Mesothelial cell of epicardium (in vitro differentiated cells): ENCODE data around the gene ADCK1. TPM values are rescaled to one million over a fixed set of nuclear protein-coding genes. Genes with fewer than 3 reads are reported as not detected.

Experiments
- DNase-seq, 2 experiments: peaks; one replicate each; pipeline ENCODE4 v3.0.0; 2021; ENCODE audit warnings: low spot score in 2 of 2; ENCODE audit not compliant: unreplicated experiment in 2 of 2
- H3K27ac Mint-ChIP-seq: 2 replicates; pipeline ENCODE4 v1.8.0; 2021; ENCODE audit warnings: mixed read lengths
- H3K27me3 Mint-ChIP-seq: 2 replicates; pipeline ENCODE4 v1.8.0; 2021; ENCODE audit warnings: low read depth, mixed read lengths
- H3K36me3 Mint-ChIP-seq: 2 replicates; pipeline ENCODE4 v1.8.0; 2021; ENCODE audit warnings: mixed read lengths
- H3K4me1 Mint-ChIP-seq: 2 replicates; pipeline ENCODE4 v1.8.0; 2021; ENCODE audit warnings: mixed read lengths
- H3K4me3 Mint-ChIP-seq: 2 replicates; pipeline ENCODE4 v1.8.0; 2021; ENCODE audit warnings: mild to moderate bottlenecking, moderate library complexity, mixed read lengths
- H3K9me3 Mint-ChIP-seq: 2 replicates; pipeline ENCODE4 v1.8.0; 2021; ENCODE audit warnings: mixed read lengths
- total RNA-seq: library from RNA; stranded (reverse); gene quantifications from 3 replicates; pipeline ENCODE4 v1.2.1, GENCODE V29; 2021
- TF ChIP-seq, protein P1 (sequence below): fragments of 200-600 bp; sonication (generic); IDR thresholded peaks from one replicate; pipeline ENCODE4 v1.5.0; 2021; ENCODE audit warnings: antibody characterized with exemption; ENCODE audit not compliant: unreplicated experiment

Gene ADCK1
- total RNA-seq, 1 donor from 2014 or later = 13.3 TPM

DNA sequence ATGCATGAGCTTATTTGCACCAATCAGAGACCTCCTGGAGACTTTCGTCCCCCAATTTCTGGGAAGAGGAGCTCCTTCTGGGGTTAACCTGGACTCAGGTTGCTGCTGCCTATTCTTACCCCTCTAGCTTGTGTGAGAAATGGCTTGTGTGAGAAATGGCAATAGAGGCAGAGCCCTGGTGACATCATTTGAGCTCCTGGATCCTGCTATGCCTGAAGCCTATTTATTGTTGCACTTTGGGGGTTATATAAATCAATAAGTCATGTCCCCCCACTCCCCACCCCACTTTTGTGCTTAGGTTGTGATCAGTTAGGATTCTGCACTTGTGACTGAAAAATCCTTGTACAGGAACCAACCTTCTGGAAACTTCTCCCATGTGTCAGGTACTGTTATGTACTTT lies 167.2 kb downstream of the ADCK1 start:
- Mint-ChIP-seq H3K36me3 (no peaks in the 10 kb centered on the region), H3K9me3 (no peaks in the 10 kb centered on the region), H3K4me3 (no peak overlapping the region), H3K27me3 (peaks cover 44% of the 10 kb centered on the region), H3K27ac (no peak overlapping the region), H3K4me1 (peaks cover 3% of the 10 kb centered on the region)
- DNase-seq = no peak
- TF ChIP-seq, protein P1, sequence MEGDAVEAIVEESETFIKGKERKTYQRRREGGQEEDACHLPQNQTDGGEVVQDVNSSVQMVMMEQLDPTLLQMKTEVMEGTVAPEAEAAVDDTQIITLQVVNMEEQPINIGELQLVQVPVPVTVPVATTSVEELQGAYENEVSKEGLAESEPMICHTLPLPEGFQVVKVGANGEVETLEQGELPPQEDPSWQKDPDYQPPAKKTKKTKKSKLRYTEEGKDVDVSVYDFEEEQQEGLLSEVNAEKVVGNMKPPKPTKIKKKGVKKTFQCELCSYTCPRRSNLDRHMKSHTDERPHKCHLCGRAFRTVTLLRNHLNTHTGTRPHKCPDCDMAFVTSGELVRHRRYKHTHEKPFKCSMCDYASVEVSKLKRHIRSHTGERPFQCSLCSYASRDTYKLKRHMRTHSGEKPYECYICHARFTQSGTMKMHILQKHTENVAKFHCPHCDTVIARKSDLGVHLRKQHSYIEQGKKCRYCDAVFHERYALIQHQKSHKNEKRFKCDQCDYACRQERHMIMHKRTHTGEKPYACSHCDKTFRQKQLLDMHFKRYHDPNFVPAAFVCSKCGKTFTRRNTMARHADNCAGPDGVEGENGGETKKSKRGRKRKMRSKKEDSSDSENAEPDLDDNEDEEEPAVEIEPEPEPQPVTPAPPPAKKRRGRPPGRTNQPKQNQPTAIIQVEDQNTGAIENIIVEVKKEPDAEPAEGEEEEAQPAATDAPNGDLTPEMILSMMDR = no peak

DNA sequence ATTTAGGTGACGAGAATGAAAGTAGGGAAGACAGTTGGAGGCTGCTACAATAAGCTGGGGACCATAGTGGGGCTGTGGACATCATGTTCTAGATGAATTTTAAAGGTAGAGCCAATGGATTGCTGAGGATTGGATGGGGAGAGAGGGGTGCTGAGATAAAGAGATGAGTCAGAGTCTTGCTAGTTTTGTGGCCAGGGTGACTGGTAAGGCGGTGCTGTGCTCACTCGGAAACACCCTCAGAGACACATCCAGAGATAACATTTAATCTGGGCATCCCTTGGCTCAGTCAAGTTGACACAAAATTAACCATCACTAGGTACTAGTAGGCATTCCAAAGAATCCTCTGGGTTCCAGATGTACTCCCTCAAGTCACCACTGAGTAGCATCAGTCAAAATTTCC lies 170.7 kb downstream of the ADCK1 start:
- no peak overlapping the region for H3K4me3 Mint-ChIP-seq
- H3K27me3 Mint-ChIP-seq = peaks cover 34% of the 10 kb centered on the region
- H3K9me3 Mint-ChIP-seq = no peaks in the 10 kb centered on the region
- H3K36me3 Mint-ChIP-seq = no peaks in the 10 kb centered on the region
- H3K4me1 Mint-ChIP-seq = peaks cover 2% of the 10 kb centered on the region
- DNase-seq = no peak
- no peak overlapping the region for H3K27ac Mint-ChIP-seq
- TF ChIP-seq, protein P1 = no peak

DNA sequence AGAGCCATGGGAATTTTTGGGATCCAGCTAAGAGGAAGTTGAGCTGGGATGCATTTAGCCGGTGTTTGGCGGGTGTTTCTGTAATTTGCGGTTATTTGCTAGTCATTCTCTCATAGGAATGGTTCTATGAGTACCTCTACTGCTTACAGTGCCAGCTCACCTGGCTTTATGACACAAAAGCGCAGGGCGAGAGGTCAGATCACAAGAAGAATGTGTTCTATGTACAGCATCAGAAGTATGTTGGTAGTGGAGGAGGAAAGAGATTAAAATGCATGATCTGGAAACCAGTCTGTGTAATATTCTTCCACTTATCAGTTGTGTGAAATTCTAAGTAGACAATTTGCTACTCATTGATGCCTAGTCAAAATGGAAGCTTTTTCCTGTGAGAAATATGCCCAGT lies 173.3 kb downstream of the ADCK1 start:
- TF ChIP-seq, protein P1 = no peak
- Mint-ChIP-seq H3K9me3 (no peaks in the 10 kb centered on the region), H3K27ac (no peak overlapping the region), H3K36me3 (no peaks in the 10 kb centered on the region), H3K27me3 (peaks cover 30% of the 10 kb centered on the region), H3K4me3 (no peak overlapping the region), H3K4me1 (no peaks in the 10 kb centered on the region)
- DNase-seq = no peak

DNA sequence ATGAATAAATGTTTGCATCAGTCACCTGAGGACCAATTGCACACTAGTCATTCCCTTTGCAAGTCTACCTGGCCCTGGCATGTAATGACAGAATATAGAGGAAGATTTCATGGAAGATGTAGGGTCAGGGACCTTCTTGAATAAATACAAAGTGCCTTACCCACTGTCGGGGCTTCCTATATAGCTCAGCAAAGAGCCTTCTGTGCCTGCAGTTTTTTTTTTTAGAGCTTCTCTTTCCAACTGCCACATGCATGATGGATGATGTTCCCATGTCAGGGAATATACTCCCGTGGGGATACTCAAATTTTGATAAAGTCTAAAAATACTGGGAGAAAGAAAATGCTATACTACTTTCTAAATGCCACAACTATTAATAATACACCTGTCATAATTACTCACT lies 176.7 kb downstream of the ADCK1 start:
- Mint-ChIP-seq H3K36me3 (no peaks in the 10 kb centered on the region), H3K27me3 (peaks cover 46% of the 10 kb centered on the region), H3K27ac (no peak overlapping the region), H3K4me3 (no peak overlapping the region), H3K4me1 (peaks cover 14% of the 10 kb centered on the region), H3K9me3 (no peaks in the 10 kb centered on the region)
- TF ChIP-seq, protein P1 = no peak
- DNase-seq = no peak

DNA sequence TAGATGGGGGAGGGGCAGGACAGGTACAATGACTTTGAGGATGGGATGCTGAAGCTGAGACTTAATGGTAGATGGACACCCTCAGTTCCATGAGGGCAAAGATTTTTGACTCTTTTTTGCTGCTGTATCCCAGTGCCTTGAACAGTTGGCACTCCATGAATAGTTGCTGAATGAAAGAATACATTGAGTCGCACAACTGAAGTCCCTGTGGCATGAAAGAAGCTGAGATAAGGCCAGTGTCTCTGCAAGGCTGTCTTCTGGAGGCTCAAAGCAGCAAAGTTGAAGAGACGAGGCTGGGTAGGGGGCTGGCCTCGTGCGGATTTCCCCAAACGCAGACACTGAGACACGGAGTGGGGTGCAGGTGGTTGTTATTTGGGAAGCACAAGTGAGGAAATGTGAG lies 179.3 kb downstream of the ADCK1 start:
- TF ChIP-seq, protein P1 = no peak
- Mint-ChIP-seq H3K9me3 (no peaks in the 10 kb centered on the region), H3K27me3 (peaks cover 47% of the 10 kb centered on the region), H3K36me3 (no peaks in the 10 kb centered on the region), H3K4me1 (peaks cover 14% of the 10 kb centered on the region), H3K4me3 (peak overlapping the region; percentile 42), H3K27ac (no peak overlapping the region)
- DNase-seq = no peak

DNA sequence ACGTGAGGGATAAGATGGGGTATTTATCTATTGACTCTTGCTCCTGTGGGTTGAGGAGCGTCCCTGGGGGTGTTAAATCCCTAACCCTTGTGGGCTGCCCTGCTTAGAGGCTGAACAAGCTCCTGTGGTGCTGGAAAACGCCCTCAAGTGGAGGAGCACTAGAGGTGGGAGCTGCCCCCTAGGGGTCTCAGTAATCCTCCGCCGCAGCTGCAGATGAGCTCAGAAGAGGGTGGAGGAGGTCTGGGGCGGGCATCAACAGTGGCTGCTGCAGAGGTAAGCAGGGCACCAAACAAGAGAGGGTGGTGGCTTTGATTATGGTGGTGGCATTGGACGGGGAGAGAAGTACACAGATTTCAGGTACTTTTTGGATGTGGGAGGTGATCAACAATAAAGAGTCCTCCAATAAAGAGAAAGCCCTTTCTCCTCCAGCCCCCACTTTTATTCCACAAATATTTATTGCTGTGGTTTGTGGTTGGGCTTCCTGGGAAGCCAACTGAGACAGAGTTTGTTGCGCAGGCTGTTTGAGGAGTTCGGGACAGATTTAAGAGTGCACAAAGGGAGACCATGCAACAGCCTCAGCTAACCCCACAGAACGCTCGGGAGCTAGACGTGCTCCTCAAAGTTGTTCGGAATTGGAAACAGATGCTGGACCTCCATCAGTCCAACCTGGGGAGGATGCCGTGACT lies 179.9 kb downstream of the ADCK1 start:
- Mint-ChIP-seq H3K9me3 (no peaks in the 10 kb centered on the region), H3K27ac (no peak overlapping the region), H3K27me3 (peaks cover 47% of the 10 kb centered on the region), H3K36me3 (no peaks in the 10 kb centered on the region), H3K4me1 (peaks cover 14% of the 10 kb centered on the region), H3K4me3 (peak overlapping the region; percentile 69)
- no peak for DNase-seq
- TF ChIP-seq, protein P1 = no peak
